GM23248 (cell line): Measurements from ENCODE around the gene STAG1.
"Not testable (repeated sequence)": the region's sequence is repeated elsewhere in the genome, so short reads cannot be mapped to it uniquely, and the experiment has no call there.

Experiments
- EZH2 ChIP-seq: fragments of 200-600 bp; sonication (generic); IDR thresholded peaks from 2 replicates; pipeline ENCODE4 v1.6.1; 2018; ENCODE audit warnings: antibody characterized with exemption, mild to moderate bottlenecking; ENCODE audit not compliant: insufficient read depth, poor library complexity, severe bottlenecking
- EZH2phosphoT487 ChIP-seq: fragments of 200-600 bp; sonication (generic); IDR thresholded peaks from 2 replicates; pipeline ENCODE4 v1.6.1; 2018; ENCODE audit warnings: antibody characterized with exemption, moderate library complexity, mild to moderate bottlenecking, low read depth; ENCODE audit not compliant: insufficient read depth

- not testable (repeated sequence) for TF ChIP-seq EZH2, EZH2phosphoT487
Observed at GRCh38 chr3:136643380-136643779, 108.8 kb downstream of the STAG1 start.
